H1 (cell line): ENCODE data around the gene ARHGEF39. TPM values are rescaled to one million over a fixed set of nuclear protein-coding genes. Genes with fewer than 3 reads are reported as not detected.

Experiments
- CTCF ChIA-PET: fragments of 300-600 bp; sonication (Branson Sonifier 250); formaldehyde crosslinking; loops from one replicate; lab custom pipeline; 2021; ENCODE audit not compliant: partially characterized antibody; lab: Charles Lee
- POLR2A ChIA-PET: fragments of 300-600 bp; sonication (Branson Sonifier 250); formaldehyde crosslinking; loops from one replicate; lab custom pipeline; 2021; ENCODE audit warnings: inconsistent platforms; ENCODE audit not compliant: partially characterized antibody; lab: Charles Lee
- DNase-seq, 2 experiments: peaks; one replicate each; pipeline versions ENCODE4 v3.0.0 to v3.0.0-alpha.2; 2010 to 2022; ENCODE audit warnings: low spot score in 2 of 2, low read depth in 1 of 2, mixed read lengths in 1 of 2
- FAIRE-seq: peaks from 2 replicates; lab custom pipeline; 2011; peaks lifted over from hg19 to GRCh38; lab: Jason Lieb, UNC
- H2AFZ ChIP-seq: 2 replicates; pipeline ENCODE4 v1.8.1; 2012; ENCODE audit warnings: low read length, inconsistent platforms
- H2AK5ac ChIP-seq: 2 replicates; pipeline ENCODE4 v1.6.1; 2013; ENCODE audit warnings: low read depth, low read length
- H2BK120ac ChIP-seq: replicated peaks from 2 replicates; pipeline ENCODE3; 2013; ENCODE audit warnings: low read depth, low read length, inconsistent platforms
- H2BK12ac ChIP-seq: 2 replicates; pipeline ENCODE4 v1.6.1; 2013; ENCODE audit warnings: low read depth, low read length
- H2BK15ac ChIP-seq: 2 replicates; pipeline ENCODE4 v1.6.1; 2013; ENCODE audit warnings: low read length
- H2BK20ac ChIP-seq: 2 replicates; pipeline ENCODE4 v1.6.1; 2013; ENCODE audit warnings: low read length
- H2BK5ac ChIP-seq: 2 replicates; pipeline ENCODE4 v1.6.1; 2013; ENCODE audit warnings: low read depth, low read length
- H3K14ac ChIP-seq: 2 replicates; pipeline ENCODE4 v1.6.1; 2013; ENCODE audit warnings: inconsistent platforms; ENCODE audit not compliant: insufficient read length
- H3K18ac ChIP-seq: 2 replicates; pipeline ENCODE4 v1.6.1; 2013; ENCODE audit warnings: low read length; ENCODE audit errors: extremely low read depth
- H3K23ac ChIP-seq: 2 replicates; pipeline ENCODE4 v1.6.1; 2013; ENCODE audit warnings: inconsistent platforms; ENCODE audit not compliant: insufficient read length
- H3K23me2 ChIP-seq: 2 replicates; pipeline ENCODE4 v1.6.1; 2013; ENCODE audit warnings: low read depth, low read length
- H3K27ac ChIP-seq: 2 replicates; pipeline ENCODE4 v1.6.1; 2011; ENCODE audit warnings: low read depth, low read length, inconsistent platforms
- H3K27me3 ChIP-seq, 4 experiments: replicated peaks in 1 of 4; 1 replicate in 1 of 4; 2 replicates in 3 of 4; pipeline versions ENCODE4 v1.6.1 to v1.8.1; 2011 to 2013; ENCODE audit warnings: low read length in 3 of 4, mild to moderate bottlenecking in 3 of 4, inconsistent platforms in 2 of 4, mixed read lengths in 2 of 4, moderate library complexity in 1 of 4; ENCODE audit not compliant: control insufficient read depth in 3 of 4, insufficient read depth in 3 of 4; ENCODE audit errors: extremely low read depth in 1 of 4
- H3K36me3 ChIP-seq, 4 experiments: 2 replicates each; pipeline versions ENCODE4 v1.6.1 to v1.8.1; 2011 to 2013; ENCODE audit warnings: mild to moderate bottlenecking in 4 of 4, low read length in 3 of 4, moderate library complexity in 2 of 4, control low read depth in 1 of 4, inconsistent platforms in 1 of 4; ENCODE audit not compliant: insufficient read depth in 4 of 4, control insufficient read depth in 2 of 4
- H3K4ac ChIP-seq: replicated peaks from 2 replicates; pipeline ENCODE3; 2013; ENCODE audit warnings: low read length, low read depth, mixed read lengths, inconsistent platforms; ENCODE audit not compliant: insufficient read length
- H3K4me1 ChIP-seq, 4 experiments: replicated peaks in 1 of 4; 1 replicate in 1 of 4; 2 replicates in 3 of 4; pipeline versions ENCODE4 v1.6.1 to v1.8.1; 2011 to 2013; ENCODE audit warnings: low read length in 3 of 4, inconsistent platforms in 2 of 4, mixed read lengths in 1 of 4; ENCODE audit not compliant: insufficient read depth in 4 of 4, control insufficient read depth in 3 of 4
- H3K4me2 ChIP-seq, 2 experiments: 2 replicates each; pipeline versions ENCODE4 v1.6.1 to v1.8.1; 2011 to 2013; ENCODE audit warnings: low read depth in 2 of 2, low read length in 2 of 2, control low read depth in 1 of 2, inconsistent platforms in 1 of 2, mild to moderate bottlenecking in 1 of 2; ENCODE audit not compliant: insufficient read depth in 1 of 2
- H3K4me3 ChIP-seq, 4 experiments: fragments of 200-600, 300-600 bp in 1 of 4; sonication (generic), shearing (Covaris generic), sonication (Bioruptor Twin) in 1 of 4; 2 replicates each; pipeline versions ENCODE4 v1.5.1 to v1.8.1; 2011 to 2016; ENCODE audit warnings: low read length in 4 of 4, low read depth in 3 of 4, control low read depth in 2 of 4, inconsistent platforms in 2 of 4, mild to moderate bottlenecking in 2 of 4, mixed read lengths in 1 of 4, moderate library complexity in 1 of 4; ENCODE audit not compliant: insufficient read depth in 2 of 4; ENCODE audit errors: extremely low read depth in 1 of 4
- H3K56ac ChIP-seq: replicated peaks from 2 replicates; pipeline ENCODE3; 2013; ENCODE audit warnings: low read depth, mild to moderate bottlenecking, mixed read lengths, low read length, inconsistent platforms; ENCODE audit not compliant: insufficient read length
- H3K79me1 ChIP-seq: 2 replicates; pipeline ENCODE4 v1.6.1; 2013; ENCODE audit warnings: low read depth, low read length, control low read depth
- H3K79me2 ChIP-seq, 2 experiments: 2 replicates each; pipeline versions ENCODE4 v1.6.1 to v1.8.1; 2012 to 2013; ENCODE audit warnings: low read length in 2 of 2, mild to moderate bottlenecking in 2 of 2, inconsistent platforms in 1 of 2; ENCODE audit not compliant: insufficient read depth in 2 of 2, control insufficient read depth in 1 of 2
- H3K9ac ChIP-seq, 4 experiments: replicated peaks in 1 of 4; 1 replicate in 1 of 4; 2 replicates in 3 of 4; pipeline versions ENCODE4 v1.6.1 to v1.8.1; 2011 to 2013; ENCODE audit warnings: low read depth in 3 of 4, low read length in 3 of 4, control low read depth in 2 of 4, mild to moderate bottlenecking in 2 of 4, moderate library complexity in 2 of 4, inconsistent platforms in 1 of 4; ENCODE audit errors: extremely low read depth in 1 of 4
- H3K9me3 ChIP-seq, 2 experiments: 2 replicates each; pipeline versions ENCODE4 v1.6.1 to v1.8.1; 2012 to 2013; ENCODE audit warnings: mild to moderate bottlenecking in 2 of 2, moderate library complexity in 2 of 2, control low read depth in 1 of 2, inconsistent platforms in 1 of 2, low read depth in 1 of 2, low read length in 1 of 2, mixed read lengths in 1 of 2; ENCODE audit not compliant: insufficient read depth in 2 of 2
- H4K20me1 ChIP-seq, 2 experiments: replicated peaks in 1 of 2; 2 replicates each; pipeline versions ENCODE3 to v1.8.1; 2011 to 2013; ENCODE audit warnings: inconsistent platforms in 2 of 2, low read length in 2 of 2, mild to moderate bottlenecking in 1 of 2; ENCODE audit not compliant: insufficient read depth in 2 of 2, control insufficient read depth in 1 of 2
- H4K5ac ChIP-seq: 2 replicates; pipeline ENCODE4 v1.6.1; 2013; ENCODE audit warnings: low read length, low read depth, mixed read lengths, inconsistent platforms; ENCODE audit not compliant: insufficient read length
- H4K8ac ChIP-seq: 2 replicates; pipeline ENCODE4 v1.8.0; 2013; ENCODE audit warnings: mild to moderate bottlenecking, moderate library complexity, low read length, inconsistent platforms; ENCODE audit not compliant: insufficient read depth; ENCODE audit errors: extremely low read depth
- H4K91ac ChIP-seq: replicated peaks from 2 replicates; pipeline ENCODE3; 2013; ENCODE audit warnings: low read length, mixed read lengths, inconsistent platforms; ENCODE audit not compliant: insufficient read length
- BRCA1 ChIP-seq: IDR thresholded peaks from 2 replicates; pipeline ENCODE4 v1.6.1; 2012; ENCODE audit warnings: low read depth, low read length, improper control_type of control experiment
- CEBPB ChIP-seq: IDR thresholded peaks from 2 replicates; pipeline ENCODE4 v1.6.1; 2012; ENCODE audit warnings: low read depth, low read length
- KDM5A ChIP-seq: fragments of 200-600 bp; IDR thresholded peaks from 2 replicates; pipeline ENCODE4 v1.7.1; 2012; ENCODE audit warnings: mild to moderate bottlenecking, low read length, inconsistent platforms, mixed read lengths
- POLR2A ChIP-seq, 2 experiments: IDR thresholded peaks; 1 replicate in 1 of 2; 2 replicates in 1 of 2; pipeline ENCODE4 v1.6.1; 2011; ENCODE audit warnings: low read depth in 2 of 2, low read length in 2 of 2, mild to moderate bottlenecking in 2 of 2; ENCODE audit errors: control extremely low read depth in 1 of 2
- POU5F1 ChIP-seq: IDR thresholded peaks from 2 replicates; pipeline ENCODE4 v1.6.1; 2011; ENCODE audit warnings: low read depth, mild to moderate bottlenecking, low read length, moderate library complexity
- SAP30 ChIP-seq: fragments of 300-600 bp; sonication (generic); IDR thresholded peaks from 2 replicates; pipeline ENCODE4 v1.7.1; 2012; ENCODE audit warnings: low read length, moderate library complexity, mild to moderate bottlenecking, inconsistent platforms; ENCODE audit not compliant: insufficient read depth, insufficient replicate concordance
- TBP ChIP-seq: IDR thresholded peaks from 2 replicates; pipeline ENCODE4 v1.6.1; 2011; ENCODE audit warnings: low read depth, low read length, improper control_type of control experiment
- ZNF274 ChIP-seq: IDR thresholded peaks from 2 replicates; pipeline ENCODE4 v1.7.0; 2012; ENCODE audit warnings: low read length, borderline replicate concordance; ENCODE audit errors: extremely low read depth
- WGBS, 2 experiments: shearing (Covaris generic) in 1 of 2; methylation state at CpG; one replicate each; pipeline versions ENCODE4 v1.1.6 to v1.1.7; 2013 to 2015; ENCODE audit warnings: low lambda C conversion rate in 2 of 2, mixed read lengths in 2 of 2, inconsistent platforms in 1 of 2, low coverage in 1 of 2, missing lambda C conversion rate in 1 of 2; ENCODE audit not compliant: insufficient replicate concordance in 2 of 2, insufficient coverage in 1 of 2, insufficient read length in 1 of 2; ENCODE audit errors: extremely low coverage in 1 of 2, missing lambda C conversion rate in 1 of 2; 5-methylcytosine and 5-hydroxymethylcytosine counted together
- polyA plus RNA-seq, 7 experiments: library from polyadenylated mRNA; depleted of rRNA in 3 of 7; stranded (reverse) in 5 of 7; unstranded in 2 of 7; fragments of >200 nt in 5 of 7; fragments of 200-250 nt in 2 of 7; gene quantifications; 1 replicate in 5 of 7; 2 replicates in 1 of 7; 4 replicates in 1 of 7; pipeline versions ENCODE4 v1.2.1 to v1.2.3, GENCODE V29; 2011 to 2013; ENCODE audit warnings: missing spikeins in 2 of 7, mixed read lengths in 2 of 7
- total RNA-seq: library from RNA; stranded (reverse); fragmentation: NEBNext Ultra II Directional; extraction: Animal tissue kit (Norgen Biotek cat#: 25700); gene quantifications from 2 replicates; pipeline ENCODE4 v1.2.1, GENCODE V29; 2021
- TF ChIP-seq, protein P1 (sequence below), 3 experiments: IDR thresholded peaks; 1 replicate in 2 of 3; 2 replicates in 1 of 3; pipeline versions ENCODE4 v1.5.1 to v1.6.1; 2011; ENCODE audit warnings: low read length in 3 of 3, mild to moderate bottlenecking in 3 of 3, inconsistent platforms in 2 of 3, low read depth in 1 of 3, moderate library complexity in 1 of 3; ENCODE audit not compliant: insufficient read depth in 1 of 3; ENCODE audit errors: control extremely low read depth in 1 of 3

The ARHGEF39 gene
- total and polyA plus RNA-seq, 2 of the 8 experiments (the other 6 are each of a cell fraction or from before 2014, with no cell fraction given) = 18.6 to 18.7 TPM

DNA sequence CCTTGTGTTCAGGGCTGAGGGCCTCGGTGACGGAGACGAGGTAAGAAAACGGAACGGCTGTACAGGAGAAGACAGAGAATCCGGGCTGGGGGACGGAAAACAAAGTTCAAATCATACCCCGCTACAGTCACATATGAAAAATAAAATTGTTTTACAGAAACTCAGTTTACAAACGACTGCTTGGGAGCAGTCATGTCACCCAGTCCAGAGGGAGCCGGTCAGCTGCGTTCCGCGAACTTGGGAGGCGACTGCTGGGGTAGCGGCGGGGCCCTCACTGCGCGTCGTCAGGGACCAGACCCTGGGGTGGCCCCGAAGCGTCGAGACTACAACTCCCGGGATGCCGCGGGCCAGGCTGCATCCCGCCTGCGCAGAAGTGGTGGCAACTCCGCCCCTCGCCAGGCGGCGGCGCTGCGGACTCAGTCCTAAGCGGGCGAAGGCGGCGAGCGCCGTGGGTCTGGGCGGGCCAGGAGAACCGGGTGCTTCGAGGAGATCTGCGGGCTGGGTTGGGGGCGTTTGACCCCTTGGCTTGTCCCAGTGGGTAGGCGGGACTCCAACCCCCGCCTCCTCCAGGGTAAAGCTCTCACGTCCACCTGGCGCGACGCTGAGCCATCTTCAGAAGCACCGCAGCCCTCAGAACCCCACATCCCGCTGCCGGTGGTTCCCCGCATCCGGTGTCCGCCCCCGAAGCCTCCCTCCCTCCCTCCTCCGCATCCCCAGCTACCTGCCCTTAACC, 18.3 kb downstream of the ARHGEF39 start:
- Histone ChIP-seq H4K5ac (peak overlapping the region; percentile 61), H2BK12ac (no peak overlapping the region), H3K36me3 (no peaks in the 10 kb centered on the region; a peak in 2 of 8 replicates), H3K4me3 (peak overlapping the region; percentile 56 to 79 (median 60)), H4K8ac (no peak overlapping the region), H3K4me2 (peak overlapping the region; percentile 72 to 82), H2BK20ac (no peak overlapping the region), H2BK5ac (peak overlapping the region; percentile 88; the same call in 1 of the 2 replicates), H3K4me1 (peaks cover 0 to 17% (median 12%) of the 10 kb centered on the region in 4 experiments; a peak in 5 of 7 replicates), H2AK5ac (no peak overlapping the region), H3K23me2 (peaks cover 10% of the 10 kb centered on the region; the same call in 1 of the 2 replicates), H3K4ac (no peak overlapping the region), H2BK120ac (no peak overlapping the region), H3K18ac (peak overlapping the region; percentile 81), H4K91ac (no peak overlapping the region), H3K27ac (no peak overlapping the region), H4K20me1 (no peaks in the 10 kb centered on the region), H3K79me1 (no peaks in the 10 kb centered on the region), H3K9ac (peak overlapping the region in 2 of 4 experiments; percentile 43 to 58; a peak in 1 of 7 replicates), H3K56ac (no peak overlapping the region), H3K23ac (no peak overlapping the region), H3K79me2 (no peaks in the 10 kb centered on the region), H2BK15ac (no peak overlapping the region), H2AFZ (no peak overlapping the region; the same call in 1 of the 2 replicates), H3K27me3 (no peaks in the 10 kb centered on the region), H3K9me3 (no peaks in the 10 kb centered on the region), H3K14ac (no peak overlapping the region)
- CTCF ChIA-PET = interaction anchor here (0.6 to 8.1 kb wide), 39 partner anchors 11 to 1491 kb away, joined by 3 to 149 read pairs (median 4); partner anchors contain the start of genes ARHGEF39, CCDC107, CD72 and RMRP
- WGBS, 2 experiments = 2% methylated on average over 49 of the region's 58 CpGs; no CpG with 5 or more reads in 1 of the 2 experiments
- POLR2A ChIA-PET = interaction anchor here (0.5 to 6.2 kb wide), 14 partner anchors 10 to 85 kb away, joined by 3 to 53 read pairs (median 4); partner anchors contain the start of genes ARHGEF39, CCDC107, CREB3 and RMRP
- FAIRE-seq (no peak), DNase-seq (peak in 1 of 2 experiments; percentile 98)
- TF ChIP-seq TBP = peak; percentile 73; the same call in 1 of the 2 replicates
- no peak for TF ChIP-seq BRCA1
- TF ChIP-seq, protein P1, sequence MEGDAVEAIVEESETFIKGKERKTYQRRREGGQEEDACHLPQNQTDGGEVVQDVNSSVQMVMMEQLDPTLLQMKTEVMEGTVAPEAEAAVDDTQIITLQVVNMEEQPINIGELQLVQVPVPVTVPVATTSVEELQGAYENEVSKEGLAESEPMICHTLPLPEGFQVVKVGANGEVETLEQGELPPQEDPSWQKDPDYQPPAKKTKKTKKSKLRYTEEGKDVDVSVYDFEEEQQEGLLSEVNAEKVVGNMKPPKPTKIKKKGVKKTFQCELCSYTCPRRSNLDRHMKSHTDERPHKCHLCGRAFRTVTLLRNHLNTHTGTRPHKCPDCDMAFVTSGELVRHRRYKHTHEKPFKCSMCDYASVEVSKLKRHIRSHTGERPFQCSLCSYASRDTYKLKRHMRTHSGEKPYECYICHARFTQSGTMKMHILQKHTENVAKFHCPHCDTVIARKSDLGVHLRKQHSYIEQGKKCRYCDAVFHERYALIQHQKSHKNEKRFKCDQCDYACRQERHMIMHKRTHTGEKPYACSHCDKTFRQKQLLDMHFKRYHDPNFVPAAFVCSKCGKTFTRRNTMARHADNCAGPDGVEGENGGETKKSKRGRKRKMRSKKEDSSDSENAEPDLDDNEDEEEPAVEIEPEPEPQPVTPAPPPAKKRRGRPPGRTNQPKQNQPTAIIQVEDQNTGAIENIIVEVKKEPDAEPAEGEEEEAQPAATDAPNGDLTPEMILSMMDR (IDR thresholded peaks at IDR 0.05; ENCODE audit: control extremely low read depth in 1 of 3, insufficient read depth in 1 of 3, low read depth in 1 of 3, low read length in 3 of 3) = peak; percentile 89 to 98 (median 93)
- no peak for TF ChIP-seq CEBPB
- TF ChIP-seq POLR2A (IDR thresholded peaks at IDR 0.05; ENCODE audit: control extremely low read depth in 1 of 2, low read depth in 2 of 2, low read length in 2 of 2) = peak in 1 of 2 experiments; percentile 66; a peak in 1 of 3 replicates
- TF ChIP-seq SAP30 = no peak
- no peak for TF ChIP-seq ZNF274
- no peak for TF ChIP-seq POU5F1
- no peak for TF ChIP-seq KDM5A
